ENCODE results near the gene HLA-DRB1.
"Not testable (repeated sequence)": the region's sequence is repeated elsewhere in the genome, so short reads cannot be mapped to it uniquely, and the experiment has no call there.

The HLA-DRB1 gene

DNA sequence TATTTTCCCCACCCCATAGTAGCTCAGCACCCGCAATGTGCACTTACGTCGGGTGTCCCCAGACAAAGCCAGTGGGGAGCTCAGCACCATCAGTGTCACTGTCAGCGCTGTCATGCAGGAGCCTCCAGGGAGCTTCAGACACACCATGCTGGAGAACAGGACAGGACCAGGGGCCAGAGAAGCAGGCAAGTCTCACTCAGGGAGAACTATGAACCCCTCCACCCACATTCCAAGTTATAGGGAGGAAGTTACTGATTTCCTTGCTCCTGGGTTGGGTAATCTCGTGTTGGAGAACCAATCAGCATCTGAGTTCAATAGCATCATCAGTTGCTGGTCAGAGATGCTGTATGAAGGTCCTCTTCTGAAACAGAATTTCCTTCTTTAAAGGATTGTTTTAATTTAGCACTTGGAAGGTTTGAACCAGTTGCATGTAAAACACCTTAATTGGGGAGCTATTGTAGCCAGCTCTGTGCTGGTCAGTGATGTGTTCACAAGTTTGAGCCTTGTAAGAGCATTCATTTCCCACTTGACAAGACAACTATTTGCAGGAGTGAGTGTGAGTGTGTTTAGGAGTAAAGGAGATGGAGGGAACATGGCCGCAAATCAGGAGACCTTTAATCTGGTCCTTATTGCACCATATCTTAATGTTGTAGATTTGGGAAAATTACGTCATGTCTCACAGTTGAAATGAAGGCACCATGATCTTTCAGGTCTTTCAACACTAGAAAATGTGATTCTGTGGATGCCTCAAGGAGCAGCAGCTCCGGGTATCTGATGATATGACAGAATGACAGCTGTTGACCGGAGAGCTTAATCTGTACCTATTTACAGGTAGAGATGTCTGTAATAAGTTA, at the start of gene HLA-DRB1:
Gene HLA-DRB1 (minus strand): TSS at position 253 of the 854 bp plus-strand sequence. CDS start 106 bp downstream, at position 147.
- Histone ChIP-seq H3K4me3 (ENCODE audit: low read depth in 1 of 2, low read length in 2 of 2) (no peak within 1 kb of the TSS), H3K27me3 (ENCODE audit: control insufficient read depth in 1 of 2, insufficient read depth in 2 of 2, low read length in 2 of 2) (no peaks in the 10 kb centered on the region), H3K9me3 (ENCODE audit: low read length) (no peaks in the 10 kb centered on the region), H3K9ac (ENCODE audit: low read length) (no peak within 1 kb of the TSS), H3K27ac (ENCODE audit: low read depth, low read length) (no peak within 1 kb of the TSS), H3K4me1 (ENCODE audit: insufficient read depth, low read length) (no peaks in the 10 kb centered on the region), H3K36me3 (ENCODE audit: insufficient read depth, low read length) (no peaks in the 10 kb centered on the region)

DNA sequence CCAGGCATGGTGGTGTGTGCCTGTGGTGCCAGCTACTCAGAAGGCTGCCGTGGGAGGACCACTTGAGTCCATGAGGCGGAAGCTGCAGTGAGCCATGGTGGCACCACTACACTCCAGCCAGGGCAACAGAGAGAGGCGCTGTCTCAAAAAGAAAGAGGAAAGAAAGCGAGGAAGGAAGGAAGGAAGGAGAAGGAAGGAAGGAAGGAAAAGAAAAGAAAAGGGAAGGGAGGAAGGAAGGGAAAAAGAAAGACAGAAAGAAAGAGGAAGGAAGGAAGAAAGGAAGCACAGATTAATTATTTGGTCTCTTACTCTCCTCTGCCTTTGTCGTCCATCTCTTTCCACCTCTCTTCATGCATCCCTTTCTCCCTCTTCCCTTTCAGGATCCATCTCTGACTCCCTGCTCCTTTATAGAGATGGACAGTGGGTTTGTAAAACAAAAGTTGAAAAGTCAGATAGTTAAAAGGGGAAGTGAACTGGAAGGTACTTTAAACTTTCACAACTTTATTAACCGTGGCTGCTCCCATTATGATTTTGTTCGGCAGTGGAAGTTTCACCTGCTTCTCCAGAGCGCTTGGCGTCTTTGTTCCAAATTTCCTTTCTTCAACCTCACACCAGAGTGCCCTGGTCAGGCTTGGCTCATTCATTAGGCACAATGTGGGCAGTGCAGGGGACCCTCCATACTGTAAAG, 49.0 kb upstream of the HLA-DRB1 start:
- Histone ChIP-seq H3K27ac (ENCODE audit: low read depth, low read length) (no peak overlapping the region), H3K9me3 (ENCODE audit: low read length) (no peaks in the 10 kb centered on the region), H3K4me3 (ENCODE audit: low read depth in 1 of 2, low read length in 2 of 2) (no peak overlapping the region), H3K9ac (ENCODE audit: low read length) (no peak overlapping the region), H3K27me3 (ENCODE audit: control insufficient read depth in 1 of 2, insufficient read depth in 2 of 2, low read length in 2 of 2) (no peaks in the 10 kb centered on the region), H3K4me1 (ENCODE audit: insufficient read depth, low read length) (no peaks in the 10 kb centered on the region), H3K36me3 (ENCODE audit: insufficient read depth, low read length) (no peaks in the 10 kb centered on the region)

- Histone ChIP-seq H3K27me3 (ENCODE audit: control insufficient read depth in 1 of 2, insufficient read depth in 2 of 2, low read length in 2 of 2) (no peaks in the 10 kb centered on the region), H3K9me3 (ENCODE audit: low read length) (no peaks in the 10 kb centered on the region), H3K36me3 (ENCODE audit: insufficient read depth, low read length) (no peaks in the 10 kb centered on the region), H3K4me3 (ENCODE audit: low read depth in 1 of 2, low read length in 2 of 2) (no peak overlapping the region), H3K9ac (ENCODE audit: low read length) (no peak overlapping the region), H3K4me1 (ENCODE audit: insufficient read depth, low read length) (no peaks in the 10 kb centered on the region), H3K27ac (ENCODE audit: low read depth, low read length) (no peak overlapping the region)
These were observed 48.2 kb upstream of the HLA-DRB1 start for GRCh38 chr6:32637883-32638282.

GRCh38 chr6:32637219-32637880, 47.7 kb upstream of the HLA-DRB1 start, which contains the start of gene HLA-DQA1:
Gene HLA-DQA1 (plus strand): TSS chr6:32637406. CDS start chr6:32637459, 53 bp downstream.
- Histone ChIP-seq H3K27ac (ENCODE audit: low read depth, low read length) (no peak within 1 kb of the TSS), H3K36me3 (ENCODE audit: insufficient read depth, low read length) (no peaks in the 10 kb centered on the region), H3K9me3 (ENCODE audit: low read length) (no peaks in the 10 kb centered on the region), H3K4me1 (ENCODE audit: insufficient read depth, low read length) (no peaks in the 10 kb centered on the region), H3K4me3 (ENCODE audit: low read depth in 1 of 2, low read length in 2 of 2) (no peak within 1 kb of the TSS), H3K27me3 (ENCODE audit: control insufficient read depth in 1 of 2, insufficient read depth in 2 of 2, low read length in 2 of 2) (no peaks in the 10 kb centered on the region), H3K9ac (ENCODE audit: low read length) (no peak within 1 kb of the TSS)

GRCh38 chr6:32635526-32636123, 46.0 kb upstream of the HLA-DRB1 start:
- no peaks in the 10 kb centered on the region for H3K9me3 ChIP-seq (ENCODE audit: low read length)
- no peak overlapping the region for H3K9ac ChIP-seq (ENCODE audit: low read length)
- no peak overlapping the region for H3K4me3 ChIP-seq (ENCODE audit: low read depth in 1 of 2, low read length in 2 of 2)
- H3K36me3 ChIP-seq (ENCODE audit: insufficient read depth, low read length) = no peaks in the 10 kb centered on the region
- no peak overlapping the region for H3K27ac ChIP-seq (ENCODE audit: low read depth, low read length)
- no peaks in the 10 kb centered on the region for H3K27me3 ChIP-seq (ENCODE audit: control insufficient read depth in 1 of 2, insufficient read depth in 2 of 2, low read length in 2 of 2)
- H3K4me1 ChIP-seq (ENCODE audit: insufficient read depth, low read length) = no peaks in the 10 kb centered on the region

DNA sequence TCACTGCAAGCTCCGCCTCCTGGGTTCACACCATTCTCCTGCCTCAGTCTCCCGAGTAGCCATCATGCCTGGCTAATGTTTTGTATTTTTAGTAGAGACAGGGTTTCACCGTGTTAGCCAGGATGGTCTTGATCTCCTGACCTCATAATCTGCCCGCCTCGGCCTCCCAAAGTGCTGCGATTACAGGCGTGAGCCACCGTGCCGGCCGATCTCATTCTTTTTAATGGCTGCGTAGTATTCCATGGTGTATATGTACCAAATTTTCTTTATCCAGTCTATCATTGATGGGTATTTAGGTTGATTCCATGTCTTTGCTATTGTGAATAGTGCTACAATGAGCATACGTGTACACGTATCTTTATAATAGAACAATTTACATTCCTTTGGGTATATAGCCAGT, 40.1 kb upstream of the HLA-DRB1 start:
- H3K27me3 ChIP-seq (ENCODE audit: control insufficient read depth in 1 of 2, insufficient read depth in 2 of 2, low read length in 2 of 2); H3K4me3 ChIP-seq (ENCODE audit: low read depth in 1 of 2, low read length in 2 of 2); H3K9ac ChIP-seq (ENCODE audit: low read length); H3K27ac ChIP-seq (ENCODE audit: low read depth, low read length); H3K4me1 ChIP-seq (ENCODE audit: insufficient read depth, low read length); H3K9me3 ChIP-seq (ENCODE audit: low read length); H3K36me3 ChIP-seq (ENCODE audit: insufficient read depth, low read length): not testable (repeated sequence)

DNA sequence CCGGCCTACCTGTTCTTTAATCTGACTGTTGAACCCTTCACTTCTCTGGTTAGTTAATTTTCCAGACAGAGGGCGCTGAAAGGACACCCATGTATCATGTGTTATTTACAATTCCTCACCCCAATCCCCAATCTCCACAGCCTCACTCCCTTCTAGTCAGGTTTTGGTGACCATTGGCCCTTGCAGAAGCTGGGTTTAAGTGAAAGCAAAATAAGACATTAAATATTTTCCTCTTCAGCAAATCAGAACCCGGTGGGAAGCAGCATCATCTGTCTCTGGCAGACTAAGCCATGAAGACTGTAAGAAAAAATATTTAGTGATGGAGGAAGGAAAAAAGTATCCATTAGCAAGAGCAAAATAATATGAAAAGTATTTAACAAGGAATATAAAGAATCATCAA, 38.2 kb upstream of the HLA-DRB1 start:
- H3K27me3 ChIP-seq (ENCODE audit: control insufficient read depth in 1 of 2, insufficient read depth in 2 of 2, low read length in 2 of 2) = no peaks in the 10 kb centered on the region
- no peaks in the 10 kb centered on the region for H3K36me3 ChIP-seq (ENCODE audit: insufficient read depth, low read length)
- H3K9ac ChIP-seq (ENCODE audit: low read length) = no peak overlapping the region
- no peaks in the 10 kb centered on the region for H3K9me3 ChIP-seq (ENCODE audit: low read length)
- H3K4me1 ChIP-seq (ENCODE audit: insufficient read depth, low read length) = no peaks in the 10 kb centered on the region
- H3K4me3 ChIP-seq (ENCODE audit: low read depth in 1 of 2, low read length in 2 of 2) = no peak overlapping the region
- H3K27ac ChIP-seq (ENCODE audit: low read depth, low read length) = no peak overlapping the region

DNA sequence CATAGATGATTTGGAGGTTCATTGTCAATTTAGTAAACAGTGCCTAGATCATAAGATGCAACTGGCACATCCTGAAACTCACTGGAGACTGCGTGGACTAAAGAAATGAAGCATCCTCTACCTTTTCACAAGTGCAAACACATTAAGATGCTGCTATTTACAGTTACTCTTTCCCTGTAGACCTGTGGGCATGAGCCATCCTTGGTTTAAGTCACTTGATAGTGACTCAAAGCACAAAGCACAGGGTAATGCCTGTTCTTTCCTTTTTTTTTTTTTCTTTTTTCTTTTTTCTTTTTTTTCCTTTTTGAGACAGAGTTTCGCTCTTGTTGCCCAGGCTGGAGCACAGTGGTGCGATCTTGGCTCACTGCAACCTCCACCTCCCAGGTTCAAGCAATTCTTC, 37.6 kb upstream of the HLA-DRB1 start:
- H3K9ac ChIP-seq (ENCODE audit: low read length) = no peak overlapping the region
- no peak overlapping the region for H3K4me3 ChIP-seq (ENCODE audit: low read depth in 1 of 2, low read length in 2 of 2)
- no peaks in the 10 kb centered on the region for H3K36me3 ChIP-seq (ENCODE audit: insufficient read depth, low read length)
- H3K4me1 ChIP-seq (ENCODE audit: insufficient read depth, low read length) = no peaks in the 10 kb centered on the region
- H3K9me3 ChIP-seq (ENCODE audit: low read length) = no peaks in the 10 kb centered on the region
- H3K27me3 ChIP-seq (ENCODE audit: control insufficient read depth in 1 of 2, insufficient read depth in 2 of 2, low read length in 2 of 2) = no peaks in the 10 kb centered on the region
- no peak overlapping the region for H3K27ac ChIP-seq (ENCODE audit: low read depth, low read length)

GRCh38 chr6:32625137-32625536, 35.5 kb upstream of the HLA-DRB1 start:
- Histone ChIP-seq H3K27ac (ENCODE audit: low read depth, low read length) (no peak overlapping the region), H3K9me3 (ENCODE audit: low read length) (no peaks in the 10 kb centered on the region), H3K4me1 (ENCODE audit: insufficient read depth, low read length) (no peaks in the 10 kb centered on the region), H3K36me3 (ENCODE audit: insufficient read depth, low read length) (no peaks in the 10 kb centered on the region), H3K4me3 (ENCODE audit: low read depth in 1 of 2, low read length in 2 of 2) (no peak overlapping the region), H3K9ac (ENCODE audit: low read length) (no peak overlapping the region), H3K27me3 (ENCODE audit: control insufficient read depth in 1 of 2, insufficient read depth in 2 of 2, low read length in 2 of 2) (no peaks in the 10 kb centered on the region)

DNA sequence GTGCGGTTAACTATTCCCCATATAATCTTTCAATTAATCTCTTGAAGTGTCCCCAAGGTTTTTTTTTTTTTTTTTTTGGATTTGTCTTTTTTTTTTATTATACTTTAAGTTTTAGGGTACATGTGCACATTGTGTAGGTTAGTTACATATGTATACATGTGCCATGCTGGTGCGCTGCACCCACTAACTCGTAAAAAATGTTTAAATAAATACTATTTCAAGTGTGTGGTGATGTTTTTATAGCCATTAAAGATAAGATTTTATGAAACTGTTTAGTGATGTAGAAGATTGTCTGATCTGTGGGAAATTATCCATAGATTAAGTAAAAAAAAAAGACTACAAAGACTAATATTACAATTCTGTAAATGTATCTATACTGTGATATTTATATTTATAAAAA, 34.9 kb upstream of the HLA-DRB1 start:
- Histone ChIP-seq H3K27me3 (ENCODE audit: control insufficient read depth in 1 of 2, insufficient read depth in 2 of 2, low read length in 2 of 2) (no peaks in the 10 kb centered on the region), H3K9me3 (ENCODE audit: low read length) (no peaks in the 10 kb centered on the region), H3K4me3 (ENCODE audit: low read depth in 1 of 2, low read length in 2 of 2) (no peak overlapping the region), H3K27ac (ENCODE audit: low read depth, low read length) (no peak overlapping the region), H3K4me1 (ENCODE audit: insufficient read depth, low read length) (no peaks in the 10 kb centered on the region), H3K36me3 (ENCODE audit: insufficient read depth, low read length) (no peaks in the 10 kb centered on the region), H3K9ac (ENCODE audit: low read length) (no peak overlapping the region)

DNA sequence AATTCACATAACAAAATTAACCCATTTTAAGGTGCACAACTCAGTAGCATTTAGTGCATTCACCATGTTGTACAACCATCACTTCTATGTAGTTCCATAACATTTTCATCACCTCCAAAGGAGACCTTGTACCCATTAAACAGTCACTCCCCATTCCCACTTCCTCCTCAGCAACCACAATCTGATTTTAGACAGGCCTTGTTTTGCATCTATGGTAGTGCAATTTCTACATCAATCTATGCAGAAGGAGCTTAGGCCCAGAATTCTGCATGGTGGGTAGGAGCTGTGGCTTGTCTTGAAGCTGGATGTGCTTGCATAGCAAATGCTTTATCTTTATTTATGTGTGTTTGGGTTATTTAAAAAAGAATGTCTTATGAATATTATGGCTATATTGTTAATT, 34.0 kb upstream of the HLA-DRB1 start:
- Histone ChIP-seq H3K36me3 (ENCODE audit: insufficient read depth, low read length) (no peaks in the 10 kb centered on the region), H3K9ac (ENCODE audit: low read length) (no peak overlapping the region), H3K4me3 (ENCODE audit: low read depth in 1 of 2, low read length in 2 of 2) (no peak overlapping the region), H3K27ac (ENCODE audit: low read depth, low read length) (no peak overlapping the region), H3K27me3 (ENCODE audit: control insufficient read depth in 1 of 2, insufficient read depth in 2 of 2, low read length in 2 of 2) (no peaks in the 10 kb centered on the region), H3K4me1 (ENCODE audit: insufficient read depth, low read length) (no peaks in the 10 kb centered on the region), H3K9me3 (ENCODE audit: low read length) (no peaks in the 10 kb centered on the region)

All from muscle layer of colon (tissue), 2 donors.